Testis (tissue), 3 donors: Measurements from ENCODE around the gene ORM2. TPM values are rescaled to one million over a fixed set of nuclear protein-coding genes. Genes with fewer than 3 reads are reported as not detected.

Experiments
- DNase-seq: peaks from one replicate; pipeline ENCODE4 v3.0.0-alpha.2; 2019
- H3K27ac ChIP-seq, 2 donors: fragments of 200-600 bp; sonication (generic); one replicate each; pipeline ENCODE4 v1.5.1; 2019
- H3K27me3 ChIP-seq: fragments of 200-600 bp; sonication (generic); one replicate; pipeline ENCODE4 v1.5.1; 2019
- H3K36me3 ChIP-seq: fragments of 200-600 bp; sonication (generic); one replicate; pipeline ENCODE4 v1.5.1; 2017; ENCODE audit warnings: low read depth; ENCODE audit errors: missing control alignments
- H3K4me1 ChIP-seq: fragments of 200-600 bp; sonication (generic); one replicate; pipeline ENCODE4 v1.5.1; 2019
- H3K4me3 ChIP-seq, 2 donors: fragments of 200-600 bp; sonication (generic); one replicate each; pipeline ENCODE4 v1.5.1; 2017 to 2019
- H3K9me3 ChIP-seq: fragments of 200-600 bp; sonication (generic); one replicate; pipeline ENCODE4 v1.5.1; 2017
- CTCF ChIP-seq, 3 experiments: fragments of 450-650 bp in 2 of 3; fragments of 200-600 bp in 1 of 3; sonication (generic) in 1 of 3; IDR thresholded peaks; one replicate each; pipeline ENCODE4 v1.5.1; 2016 to 2019; ENCODE audit warnings: antibody characterized with exemption in 3 of 3, mild to moderate bottlenecking in 2 of 3, moderate library complexity in 1 of 3
- POLR2A ChIP-seq: fragments of 450-650 bp; IDR thresholded peaks from one replicate; pipeline ENCODE4 v1.6.1; 2017; ENCODE audit warnings: antibody characterized with exemption, mild to moderate bottlenecking, moderate library complexity
- WGBS, 2 donors: methylation state at CpG; one replicate each; pipeline ENCODE4 v1.1.5; 2018; 5-methylcytosine and 5-hydroxymethylcytosine counted together
- intact Hi-C: fragments of 100-400 bp; cut with DNase I; formaldehyde crosslinking; loops from one replicate; pipeline ENCODE4 v1.15.1; 2023; ENCODE audit warnings: low total_unique reads
- polyA plus RNA-seq: library from polyadenylated mRNA; stranded (reverse); fragments of 350-450 nt; fragmentation: Illumina TruSeq; extraction: RNeasy Lipid Tissue Mini Kit (QIAGEN cat#74804); gene quantifications from one replicate; pipeline ENCODE4 v1.2.3, GENCODE V29; 2014; ENCODE audit warnings: low read depth, low replicate concordance; ENCODE audit not compliant: insufficient read depth
- total RNA-seq, 2 donors: library from RNA; depleted of rRNA; stranded (reverse); fragments of >200 nt; gene quantifications; one replicate each; pipeline ENCODE4 v1.2.3, GENCODE V29; 2016

Gene ORM2
- total and polyA plus RNA-seq, 3 donors from 2014 or later = 0.56 to 2.3 TPM; not detected in 1

GRCh38 chr9:114334490-114334889, 4.8 kb downstream of the ORM2 start:
- WGBS, 2 donors = 91 to 99% methylated on average over 8 to 9 of the region's 9 CpGs
- H3K27ac ChIP-seq = no peak overlapping the region
- DNase-seq = no peak
- no peaks in the 10 kb centered on the region for H3K36me3 ChIP-seq
- intact Hi-C loops = no loop called here
- H3K27me3 ChIP-seq = no peaks in the 10 kb centered on the region
- no peaks in the 10 kb centered on the region for H3K4me1 ChIP-seq
- TF ChIP-seq CTCF (IDR thresholded peaks at IDR 0.05) = no peak
- TF ChIP-seq POLR2A = no peak
- no peaks in the 10 kb centered on the region for H3K9me3 ChIP-seq
- no peak overlapping the region for H3K4me3 ChIP-seq

GRCh38 chr9:114335745-114336144, 6.1 kb downstream of the ORM2 start:
- Histone ChIP-seq H3K4me3 (no peak overlapping the region), H3K27ac (no peak overlapping the region), H3K36me3 (no peaks in the 10 kb centered on the region), H3K4me1 (no peaks in the 10 kb centered on the region), H3K27me3 (no peaks in the 10 kb centered on the region), H3K9me3 (no peaks in the 10 kb centered on the region)
- no peak for DNase-seq
- WGBS, 2 donors = 66 to 68% methylated on average over 2 of the region's 2 CpGs
- intact Hi-C loops = no loop called here
- no peak for TF ChIP-seq CTCF (IDR thresholded peaks at IDR 0.05)
- no peak for TF ChIP-seq POLR2A

GRCh38 chr9:114336157-114336556, 6.5 kb downstream of the ORM2 start:
- Histone ChIP-seq H3K36me3 (no peaks in the 10 kb centered on the region), H3K27me3 (no peaks in the 10 kb centered on the region), H3K4me3 (no peak overlapping the region), H3K4me1 (no peaks in the 10 kb centered on the region), H3K9me3 (no peaks in the 10 kb centered on the region), H3K27ac (no peak overlapping the region)
- intact Hi-C loops = no loop called here
- no peak for DNase-seq
- 79 to 80% methylated on average over 8 to 10 of the region's 10 CpGs for WGBS, 2 donors
- no peak for TF ChIP-seq CTCF (IDR thresholded peaks at IDR 0.05)
- no peak for TF ChIP-seq POLR2A

- TF ChIP-seq CTCF (IDR thresholded peaks at IDR 0.05) (no peak), POLR2A (no peak)
- no peak overlapping the region for H3K27ac ChIP-seq
- H3K4me3 ChIP-seq = no peak overlapping the region
- no peaks in the 10 kb centered on the region for H3K27me3 ChIP-seq
- no peaks in the 10 kb centered on the region for H3K4me1 ChIP-seq
- WGBS, 2 donors = 88 to 95% methylated on average over 10 to 23 of the region's 23 CpGs
- no peaks in the 10 kb centered on the region for H3K36me3 ChIP-seq
- H3K9me3 ChIP-seq = no peaks in the 10 kb centered on the region
- intact Hi-C loops = no loop called here
- no peak for DNase-seq
Measured at GRCh38 chr9:114336699-114337395, 7.2 kb downstream of the ORM2 start.

GRCh38 chr9:114338187-114338586, 8.5 kb downstream of the ORM2 start:
- Histone ChIP-seq H3K9me3 (no peaks in the 10 kb centered on the region), H3K27me3 (no peaks in the 10 kb centered on the region), H3K36me3 (no peaks in the 10 kb centered on the region), H3K27ac (no peak overlapping the region), H3K4me1 (no peaks in the 10 kb centered on the region), H3K4me3 (no peak overlapping the region)
- no peak for DNase-seq
- TF ChIP-seq POLR2A (no peak), CTCF (IDR thresholded peaks at IDR 0.05) (no peak)
- 93 to 94% methylated on average over 2 of the region's 2 CpGs for WGBS, 2 donors
- intact Hi-C loops = no loop called here
